ENCODE measurements around the gene WIPF2.

Gene WIPF2

GRCh38 chr17:40316571-40317344 lies 97.7 kb downstream of the WIPF2 start:
- DNase-seq, result peak; percentile 72

- DNase-seq, result peak; percentile 53
Observed at GRCh38 chr17:40317345-40317873, 98.3 kb downstream of the WIPF2 start.

GRCh38 chr17:40317880-40318829 lies 99.1 kb downstream of the WIPF2 start:
- DNase-seq, result peak; percentile 95

- no peak for DNase-seq
Observed at GRCh38 chr17:40318830-40319391, 99.8 kb downstream of the WIPF2 start.

- no peak for DNase-seq
Observed at GRCh38 chr17:40319651-40320540, 100.8 kb downstream of the WIPF2 start.

DNA sequence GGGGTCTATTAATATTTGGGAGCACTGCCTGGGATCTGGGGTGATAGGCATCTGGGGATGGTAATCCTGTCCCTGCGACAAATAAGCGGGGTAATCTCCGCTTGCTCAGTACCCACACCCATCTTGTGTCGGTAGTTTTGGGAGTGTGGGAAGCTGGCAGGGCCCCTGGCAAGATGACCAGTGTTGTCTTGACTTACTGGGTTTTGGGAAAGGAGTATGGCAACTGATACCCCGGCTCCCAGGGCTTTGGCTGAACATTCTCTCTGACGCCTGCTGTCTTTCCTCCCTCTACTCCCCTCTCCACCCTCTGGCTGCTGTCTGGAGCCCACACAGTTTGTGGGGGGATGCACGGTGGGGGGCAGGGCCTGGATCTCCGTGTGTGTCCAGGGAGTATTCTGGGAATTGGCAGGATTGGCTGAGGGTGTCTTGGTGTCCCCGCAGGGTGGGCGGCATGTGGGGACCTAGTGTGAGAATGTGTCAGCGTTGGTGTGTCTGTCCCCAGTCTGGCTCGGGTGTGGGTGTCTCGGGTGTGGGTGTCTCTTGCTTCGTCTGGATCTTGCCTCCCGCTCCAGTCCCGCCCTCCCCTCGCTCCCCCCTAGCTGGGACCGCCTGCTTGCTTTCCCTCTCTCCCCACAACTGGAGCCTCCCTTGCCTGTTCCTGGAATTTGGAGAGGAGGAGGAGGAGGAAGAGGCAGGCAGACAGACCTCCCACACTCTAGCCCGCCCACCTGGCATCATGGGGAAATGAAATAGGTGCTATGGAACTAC lies 101.8 kb downstream of the WIPF2 start:
- DNase-seq, result peak; percentile 26

- DNase-seq, result peak; percentile 49
Observed at GRCh38 chr17:40321524-40321929, 102.4 kb downstream of the WIPF2 start.

DNA sequence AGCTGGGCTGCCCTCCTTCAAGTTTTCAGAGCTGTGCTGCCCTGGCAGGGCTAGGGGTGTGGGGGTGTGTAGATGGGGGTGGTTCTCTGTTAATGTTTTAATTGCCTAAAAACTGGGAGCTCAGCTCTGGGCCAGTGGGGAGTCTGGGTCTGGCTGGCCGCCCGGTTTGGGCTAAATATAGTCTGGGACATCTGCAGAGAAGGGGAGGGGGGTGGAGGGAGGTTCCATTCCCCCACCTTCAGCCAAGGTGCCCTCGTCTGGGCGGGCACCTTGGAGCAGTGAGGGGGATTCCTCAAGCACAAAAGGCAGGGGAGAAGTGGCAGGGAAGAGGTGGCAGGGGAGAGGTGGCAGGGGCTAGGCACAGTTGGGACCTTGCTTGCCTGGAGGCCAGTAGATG lies 102.9 kb downstream of the WIPF2 start:
- peak; percentile 53 for DNase-seq

GRCh38 chr17:40322358-40323315 lies 103.5 kb downstream of the WIPF2 start:
- DNase-seq, result peak; percentile 30

DNA sequence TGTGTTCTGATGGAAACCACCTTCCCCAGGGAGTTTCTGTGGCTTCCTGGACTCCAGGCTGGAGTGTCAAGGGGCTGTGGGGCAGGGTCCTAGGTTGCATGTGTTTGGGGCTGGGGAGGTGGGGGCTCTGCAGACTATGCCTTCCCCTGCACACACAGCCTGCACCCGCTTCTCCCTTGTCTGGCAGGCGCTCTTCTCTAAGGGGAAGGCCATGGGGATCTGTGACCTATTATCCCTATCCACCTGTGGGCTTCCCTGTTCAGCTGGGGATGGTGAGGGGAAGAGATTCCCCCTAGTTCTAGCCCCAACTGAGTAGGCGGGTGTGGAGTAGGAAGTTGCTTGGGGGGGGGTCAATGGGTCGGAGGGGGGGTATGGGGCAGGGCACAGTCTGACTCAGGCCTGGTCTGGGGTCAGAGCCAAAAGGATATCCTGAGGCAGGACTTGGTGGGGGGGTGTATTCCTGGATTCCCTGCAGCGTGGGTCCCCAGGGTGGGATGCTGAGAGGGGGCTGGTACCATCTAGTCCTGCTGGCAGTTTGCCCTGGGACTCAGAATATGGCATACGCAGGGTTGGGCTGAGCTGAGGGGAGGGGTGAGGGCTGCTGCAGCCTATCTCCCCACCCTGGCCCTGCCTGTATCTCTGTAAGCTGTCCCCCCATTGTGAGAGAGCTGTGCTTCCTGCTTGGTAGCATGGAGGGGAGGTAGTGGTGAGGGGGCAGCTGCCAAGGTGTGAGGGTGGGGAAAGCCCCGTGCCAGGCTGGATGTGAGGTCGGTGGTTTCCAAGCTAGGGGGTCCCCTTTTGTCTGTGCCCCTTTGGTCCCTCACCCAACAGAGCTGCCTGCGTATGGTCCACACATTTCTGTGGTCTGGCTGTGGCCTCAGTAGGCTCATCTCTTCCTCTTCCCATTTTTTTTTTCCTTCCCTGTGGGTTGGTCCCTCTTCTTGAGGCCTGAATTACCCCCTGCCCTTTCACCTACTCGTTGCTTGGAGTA lies 104.6 kb downstream of the WIPF2 start:
- no peak for DNase-seq

DNA sequence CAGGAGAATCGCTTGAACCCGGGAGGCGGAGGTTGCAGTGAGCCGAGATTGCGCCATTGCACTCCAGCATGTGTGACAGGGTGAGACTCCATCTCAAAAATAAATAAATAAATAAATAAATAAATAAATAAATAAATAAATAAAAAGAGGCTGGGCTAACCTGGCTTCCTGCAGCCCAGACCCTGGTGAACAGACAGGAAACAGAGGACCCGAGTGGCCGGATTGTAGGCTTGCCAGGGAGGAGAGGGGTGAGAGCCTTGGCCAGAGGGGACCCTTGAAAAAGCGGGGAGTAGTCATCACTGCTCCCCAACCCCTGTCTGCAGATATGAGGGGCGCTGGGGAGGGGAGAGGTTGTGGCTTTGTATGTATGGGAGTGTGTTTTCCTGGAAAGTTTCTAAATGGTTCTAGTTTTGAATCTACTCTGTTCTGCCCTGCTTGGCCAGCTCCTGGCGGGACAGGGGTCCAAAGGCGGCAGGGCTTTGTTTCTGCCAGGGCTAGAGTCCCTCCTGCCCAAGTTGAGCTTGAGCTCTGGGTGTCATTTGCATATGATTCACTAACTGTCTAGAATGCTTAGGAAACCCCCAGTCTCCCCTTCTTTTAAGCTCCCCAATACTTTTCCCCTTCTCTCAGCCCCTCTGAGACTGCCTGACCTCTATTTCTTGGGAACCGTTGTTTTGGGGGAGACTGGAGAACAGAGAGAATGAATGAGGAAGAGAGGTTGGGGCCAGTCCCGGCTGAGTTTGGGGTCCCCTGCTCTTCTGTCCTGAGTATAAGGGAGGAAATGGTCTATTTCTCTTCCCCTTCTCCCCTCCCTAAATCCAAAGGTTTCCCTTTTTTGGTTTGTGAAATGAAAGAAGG lies 106.3 kb downstream of the WIPF2 start:
- no peak for DNase-seq

- DNase-seq, result no peak
Observed at GRCh38 chr17:40326014-40326831, 107.1 kb downstream of the WIPF2 start.

DNA sequence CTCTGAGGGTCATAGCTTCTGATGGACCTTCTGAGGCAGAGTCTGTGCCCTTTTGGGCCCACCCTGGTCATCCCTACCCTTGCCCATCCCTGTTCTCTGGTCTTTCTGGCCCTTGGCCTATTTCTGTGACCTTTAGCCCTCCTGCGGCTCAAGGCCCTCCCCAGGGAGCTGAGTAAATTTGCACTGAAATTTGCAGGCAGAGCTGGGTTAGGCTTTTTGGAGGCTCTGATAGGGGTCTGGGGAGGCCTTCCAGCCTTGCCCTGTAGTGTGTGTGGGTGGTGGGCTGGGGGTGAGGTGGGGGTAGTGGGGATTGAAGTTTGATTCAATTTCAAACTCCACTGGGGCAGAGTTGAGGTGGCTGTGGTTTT lies 107.7 kb downstream of the WIPF2 start:
- no peak for DNase-seq

DNA sequence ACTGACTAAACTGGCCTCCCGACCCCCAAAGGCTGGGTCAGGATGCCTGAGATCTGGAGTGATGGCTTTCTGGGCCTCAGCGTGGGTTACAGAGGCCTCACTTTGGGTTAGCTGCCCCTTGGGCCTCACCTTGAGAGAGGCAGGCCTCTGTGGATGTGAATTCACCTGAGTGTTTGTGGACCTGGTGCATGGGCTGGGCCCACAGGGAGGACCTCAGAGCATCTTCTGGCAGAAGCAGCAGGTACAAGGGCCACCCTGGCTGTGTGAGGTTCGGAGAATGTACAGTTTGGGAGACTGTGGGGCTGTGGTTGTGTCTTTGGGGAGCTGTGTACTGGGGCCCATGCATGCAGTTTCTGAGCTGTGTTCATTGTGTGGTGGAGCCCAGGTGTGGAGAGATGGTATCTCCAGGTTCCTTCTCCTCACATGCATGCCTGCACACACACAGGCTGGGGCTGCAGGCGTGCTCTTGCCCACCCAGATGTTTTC lies 108.2 kb downstream of the WIPF2 start:
- no peak for DNase-seq

DNA sequence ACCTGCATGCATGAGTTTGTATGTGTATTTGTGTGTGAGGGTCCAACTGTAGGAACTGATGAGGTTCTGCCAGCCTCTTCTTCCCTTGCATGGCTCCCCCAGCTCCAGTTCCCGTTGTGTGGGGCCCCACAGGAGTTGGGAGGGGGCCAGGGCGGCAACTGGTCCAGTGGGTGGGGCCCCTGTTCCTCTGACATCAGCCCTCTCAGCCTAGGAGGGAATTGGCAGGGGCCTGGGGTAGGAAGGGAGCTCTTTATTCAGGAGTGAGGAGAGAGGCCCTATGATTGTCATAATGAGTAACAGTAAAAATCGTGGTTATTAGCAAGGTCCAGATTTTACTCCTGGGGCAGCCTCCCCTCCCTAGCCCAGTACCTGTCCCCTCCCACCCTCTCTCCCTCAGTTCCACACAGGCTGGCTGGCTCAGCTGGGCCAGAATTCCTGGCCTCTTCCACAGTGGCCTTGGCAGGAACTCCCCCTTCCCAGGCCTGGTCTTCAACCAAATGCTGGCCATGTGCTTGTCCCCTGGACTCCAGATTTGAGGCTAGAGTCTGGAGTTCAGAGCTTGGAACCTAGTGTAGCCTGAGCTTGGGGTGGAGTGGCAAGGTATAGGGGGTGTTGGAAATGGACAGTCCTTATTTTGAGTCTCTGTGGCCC lies 108.8 kb downstream of the WIPF2 start:
- DNase-seq, result no peak

DNA sequence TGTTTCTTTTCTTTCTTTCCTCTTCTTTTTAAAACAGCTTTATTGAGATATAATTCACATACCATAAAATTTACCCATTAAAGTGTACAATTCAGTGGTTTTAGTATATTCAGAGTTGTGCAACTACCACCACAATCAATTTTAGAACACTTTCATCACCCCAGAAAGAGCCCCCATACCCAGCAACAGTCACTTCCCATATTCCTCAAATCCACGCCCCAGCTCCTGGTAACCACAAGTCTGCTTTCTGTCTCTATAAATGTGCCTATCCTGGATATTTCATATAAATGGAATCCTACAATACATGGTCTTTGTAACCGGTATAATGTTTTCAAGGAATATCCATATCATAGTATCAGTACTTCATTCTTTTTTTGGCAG lies 109.3 kb downstream of the WIPF2 start:
- DNase-seq, result no peak

Measured in NCI-H69 (cell line).